ENCODE results near the gene RDH16.
"Not testable (repeated sequence)": the region's sequence is repeated elsewhere in the genome, so short reads cannot be mapped to it uniquely, and the experiment has no call there.

RDH16 gene

GRCh38 chr12:56916296-56916995, 41.0 kb downstream of the RDH16 start:
- DNase-seq = no peak

- no peak for DNase-seq
Measured at GRCh38 chr12:56914724-56915123, 42.7 kb downstream of the RDH16 start.

- no peak for DNase-seq
Measured at GRCh38 chr12:56914256-56914655, 43.2 kb downstream of the RDH16 start.

GRCh38 chr12:56909403-56909802, 48.0 kb downstream of the RDH16 start:
- not testable (repeated sequence) for DNase-seq

GRCh38 chr12:56908136-56908535, 49.3 kb downstream of the RDH16 start:
- DNase-seq = no peak

GRCh38 chr12:56905852-56906251, 51.6 kb downstream of the RDH16 start:
- no peak for DNase-seq

GRCh38 chr12:56903374-56903773, 54.0 kb downstream of the RDH16 start:
- no peak for DNase-seq
